H9 (cell line): ENCODE results near the gene GLYATL1. TPM values are rescaled to one million over a fixed set of nuclear protein-coding genes. Genes with fewer than 3 reads are reported as not detected.

Experiments used
- DNase-seq: peaks from one replicate; pipeline ENCODE4 v3.0.0-alpha.2; 2017
- H2AFZ ChIP-seq: one replicate; pipeline ENCODE4 v1.6.1; 2013; ENCODE audit warnings: mild to moderate bottlenecking, low read length, control low read depth, moderate library complexity
- H2AK5ac ChIP-seq: 2 replicates; pipeline ENCODE4 v1.6.1; 2013; ENCODE audit warnings: low read length, control low read depth, mixed read lengths; ENCODE audit not compliant: insufficient read length
- H2BK120ac ChIP-seq: one replicate; pipeline ENCODE4 v1.6.1; 2013; ENCODE audit warnings: low read depth, mild to moderate bottlenecking, low read length, control low read depth, inconsistent platforms; ENCODE audit not compliant: poor library complexity, severe bottlenecking
- H2BK12ac ChIP-seq: 2 replicates; pipeline ENCODE4 v1.6.1; 2013; ENCODE audit warnings: low read length, control low read depth, mixed read lengths, low read depth; ENCODE audit not compliant: insufficient read length
- H2BK15ac ChIP-seq: 2 replicates; pipeline ENCODE4 v1.6.1; 2013; ENCODE audit warnings: low read depth, low read length, control low read depth
- H2BK20ac ChIP-seq: one replicate; pipeline ENCODE4 v1.6.1; 2013; ENCODE audit warnings: low read depth, mild to moderate bottlenecking, low read length, control low read depth, inconsistent platforms; ENCODE audit not compliant: poor library complexity, severe bottlenecking
- H2BK5ac ChIP-seq: 2 replicates; pipeline ENCODE4 v1.6.1; 2013; ENCODE audit warnings: low read length, control low read depth, mixed read lengths; ENCODE audit not compliant: insufficient read length
- H3K14ac ChIP-seq: 2 replicates; pipeline ENCODE4 v1.6.1; 2013; ENCODE audit warnings: low read length, control low read depth; ENCODE audit not compliant: insufficient read depth
- H3K18ac ChIP-seq: 2 replicates; pipeline ENCODE4 v1.6.1; 2013; ENCODE audit warnings: low read depth, mild to moderate bottlenecking, mixed read lengths, low read length, control low read depth; ENCODE audit not compliant: insufficient read length
- H3K23ac ChIP-seq: 2 replicates; pipeline ENCODE4 v1.6.1; 2013; ENCODE audit warnings: low read length, control low read depth, mixed read lengths, low read depth; ENCODE audit not compliant: insufficient read length
- H3K23me2 ChIP-seq: 2 replicates; pipeline ENCODE4 v1.6.1; 2013; ENCODE audit warnings: low read depth, mild to moderate bottlenecking, mixed read lengths, low read length, control low read depth; ENCODE audit not compliant: insufficient read length, poor library complexity, severe bottlenecking
- H3K27ac ChIP-seq: 2 replicates; pipeline ENCODE4 v1.5.1; 2013; ENCODE audit warnings: low read length, control low read depth, mixed read lengths, low read depth; ENCODE audit not compliant: insufficient read length
- H3K27me3 ChIP-seq: 2 replicates; pipeline ENCODE4 v1.6.1; 2013; ENCODE audit warnings: low read length, control low read depth, inconsistent platforms; ENCODE audit not compliant: insufficient read depth
- H3K4ac ChIP-seq: 2 replicates; pipeline ENCODE4 v1.6.1; 2013; ENCODE audit warnings: low read depth, mild to moderate bottlenecking, control low read depth, inconsistent platforms, low read length, moderate library complexity
- H3K4me1 ChIP-seq: 2 replicates; pipeline ENCODE4 v1.6.1; 2013; ENCODE audit warnings: low read length, control low read depth, inconsistent platforms; ENCODE audit not compliant: insufficient read depth
- H3K4me2 ChIP-seq: 2 replicates; pipeline ENCODE4 v1.6.1; 2013; ENCODE audit warnings: low read length, control low read depth, mixed read lengths; ENCODE audit not compliant: insufficient read length, insufficient read depth
- H3K56ac ChIP-seq: 2 replicates; pipeline ENCODE4 v1.6.1; 2013; ENCODE audit warnings: low read depth, mild to moderate bottlenecking, mixed read lengths, low read length, control low read depth; ENCODE audit not compliant: insufficient read length
- H3K79me1 ChIP-seq: 2 replicates; pipeline ENCODE4 v1.6.1; 2013; ENCODE audit warnings: low read depth, mild to moderate bottlenecking, moderate library complexity, low read length, control low read depth, inconsistent platforms; ENCODE audit not compliant: insufficient read depth, poor library complexity, severe bottlenecking
- H3K79me2 ChIP-seq: 2 replicates; pipeline ENCODE4 v1.6.1; 2013; ENCODE audit warnings: low read length, control low read depth, inconsistent platforms; ENCODE audit not compliant: insufficient read depth
- H3K9ac ChIP-seq: 2 replicates; pipeline ENCODE4 v1.6.1; 2013; ENCODE audit warnings: low read length, control low read depth, mixed read lengths; ENCODE audit not compliant: insufficient read length; ENCODE audit errors: extremely low read depth
- H3K9me3 ChIP-seq: one replicate; pipeline ENCODE4 v1.6.1; 2013; ENCODE audit warnings: low read depth, low read length, inconsistent platforms; ENCODE audit not compliant: control insufficient read depth
- H3T11ph ChIP-seq: one replicate; pipeline ENCODE4 v1.6.1; 2013; ENCODE audit warnings: mild to moderate bottlenecking, low read length, control low read depth, inconsistent platforms
- H4K20me1 ChIP-seq: one replicate; pipeline ENCODE4 v1.6.1; 2013; ENCODE audit not compliant: control insufficient read depth, insufficient read length, insufficient read depth
- H4K5ac ChIP-seq: 2 replicates; pipeline ENCODE4 v1.6.1; 2013; ENCODE audit warnings: low read depth, mild to moderate bottlenecking, mixed read lengths, low read length, control low read depth; ENCODE audit not compliant: insufficient read length
- H4K8ac ChIP-seq: replicated peaks from 2 replicates; pipeline ENCODE4 v1.6.1; 2013; ENCODE audit warnings: low read length, control low read depth, mixed read lengths, low read depth; ENCODE audit not compliant: insufficient read length
- H4K91ac ChIP-seq: 2 replicates; pipeline ENCODE4 v1.6.1; 2013; ENCODE audit warnings: low read depth, mild to moderate bottlenecking, moderate library complexity, mixed read lengths, low read length, control low read depth; ENCODE audit not compliant: insufficient read length
- H3K27ac Mint-ChIP-seq, 3 experiments: 2 replicates in 2 of 3; 3 replicates in 1 of 3; pipeline ENCODE4 v1.8.0; 2020 to 2021; ENCODE audit warnings: mixed read lengths in 3 of 3, mild to moderate bottlenecking in 1 of 3, moderate library complexity in 1 of 3
- H3K27me3 Mint-ChIP-seq: 2 replicates; pipeline ENCODE4 v1.8.0; 2021; ENCODE audit warnings: low read depth, mild to moderate bottlenecking, moderate library complexity, mixed read lengths
- H3K36me3 Mint-ChIP-seq, 3 experiments: 2 replicates in 2 of 3; 3 replicates in 1 of 3; pipeline ENCODE4 v1.8.0; 2020 to 2021; ENCODE audit warnings: low read depth in 3 of 3, mixed read lengths in 3 of 3; ENCODE audit not compliant: insufficient read depth in 1 of 3
- H3K4me1 Mint-ChIP-seq, 2 experiments: 2 replicates each; pipeline ENCODE4 v1.8.0; 2020; ENCODE audit warnings: mixed read lengths in 2 of 2
- H3K4me3 Mint-ChIP-seq, 2 experiments: 2 replicates in 1 of 2; 3 replicates in 1 of 2; pipeline ENCODE4 v1.8.0; 2020 to 2021; ENCODE audit warnings: mild to moderate bottlenecking in 2 of 2, mixed read lengths in 2 of 2, moderate library complexity in 1 of 2
- H3K9me3 Mint-ChIP-seq, 2 experiments: 2 replicates in 1 of 2; 3 replicates in 1 of 2; pipeline ENCODE4 v1.8.0; 2020; ENCODE audit warnings: mild to moderate bottlenecking in 2 of 2, mixed read lengths in 2 of 2, moderate library complexity in 1 of 2
- CTCF ChIP-seq: fragments of 200-600 bp; sonication (generic); conservative IDR thresholded peaks from 3 replicates; pipeline ENCODE4 v1.8.0; 2021; ENCODE audit warnings: antibody characterized with exemption, mild to moderate bottlenecking
- WGBS: extraction: QIAGEN DNeasy Blood & Tissue Kit; methylation state at CpG from one replicate; pipeline ENCODE4 v1.1.7; 2013; ENCODE audit warnings: missing lambda C conversion rate, low lambda C conversion rate, mixed read lengths; ENCODE audit not compliant: insufficient read length; ENCODE audit errors: extremely low coverage; 5-methylcytosine and 5-hydroxymethylcytosine counted together
- total RNA-seq: library from RNA; stranded (reverse); gene quantifications from 2 replicates; pipeline ENCODE4 v1.2.1, GENCODE V29; 2021

The GLYATL1 gene
- total RNA-seq, 1 experiment from 2014 or later = 2.8 TPM

DNA sequence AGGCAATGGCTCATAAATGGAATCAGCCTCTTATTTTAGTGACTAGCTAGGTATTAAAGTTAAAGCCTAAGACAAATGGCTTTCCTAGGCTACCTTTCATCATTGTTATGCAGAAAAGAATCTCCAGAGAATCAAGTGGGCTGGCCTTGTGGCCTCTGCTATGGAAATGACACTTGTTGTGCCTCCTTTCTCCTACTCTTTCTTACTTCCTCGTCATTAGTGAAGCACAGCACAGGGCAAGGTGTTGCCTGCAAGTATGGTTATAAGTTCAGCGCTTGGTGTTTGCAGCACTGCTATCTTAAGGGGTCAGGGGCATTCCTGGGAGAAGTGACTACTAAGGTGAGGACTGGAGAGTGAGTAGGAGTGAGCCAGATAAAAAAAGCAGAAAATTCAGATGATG, 45.4 kb upstream of the GLYATL1 start:
- Histone ChIP-seq H3K4me2 (no peak overlapping the region), H3K14ac (peak overlapping the region; percentile 22; the same call in 1 of the 2 replicates), H2AK5ac (no peak overlapping the region), H3K23ac (no peak overlapping the region), H4K91ac (no peak overlapping the region), H2AFZ (no peak overlapping the region), H2BK20ac (no peak overlapping the region), H3K18ac (no peak overlapping the region), H3K4ac (no peak overlapping the region), H2BK12ac (no peak overlapping the region), H2BK120ac (no peak overlapping the region), H3K9me3 (no peaks in the 10 kb centered on the region), H2BK15ac (no peak overlapping the region), H3K27me3 (no peaks in the 10 kb centered on the region), H3T11ph (no peak overlapping the region), H3K79me1 (no peaks in the 10 kb centered on the region), H3K27ac (no peak overlapping the region), H4K20me1 (no peaks in the 10 kb centered on the region), H3K79me2 (no peaks in the 10 kb centered on the region), H3K56ac (no peak overlapping the region), H3K23me2 (no peaks in the 10 kb centered on the region), H3K4me1 (no peaks in the 10 kb centered on the region; the same call in 1 of the 2 replicates), H2BK5ac (no peak overlapping the region), H3K9ac (no peak overlapping the region), H4K8ac (no peak overlapping the region), H4K5ac (no peak overlapping the region)
- peak overlapping the region in 1 of 3 experiments; percentile 40; a peak in 1 of 7 replicates for H3K27ac Mint-ChIP-seq
- H3K9me3 Mint-ChIP-seq = peaks cover 2 to 18% of the 10 kb centered on the region in 2 experiments; a peak in 2 of 5 replicates
- peaks cover 22 to 27% of the 10 kb centered on the region in 2 experiments for H3K4me1 Mint-ChIP-seq
- no peaks in the 10 kb centered on the region; the same call in 1 of the 2 replicates for H3K27me3 Mint-ChIP-seq
- H3K36me3 Mint-ChIP-seq = peaks cover 6 to 25% (median 20%) of the 10 kb centered on the region in 3 experiments; a peak in 6 of 7 replicates
- WGBS = no CpG with 5 or more reads among the region's 2 CpGs
- no peak overlapping the region for H3K4me3 Mint-ChIP-seq
- no peak for DNase-seq
- no peak for TF ChIP-seq CTCF
